DND-41 (cell line): Measurements from ENCODE around the gene CENPO.

ENCODE experiments used
- ATAC-seq: fragments of 200-7000 bp; cut with Tn5 transposase; 3 replicates; pipeline ENCODE4 v1.9.1; 2021; ENCODE audit warnings: low read depth; ENCODE audit not compliant: insufficient read depth
- DNase-seq: peaks from one replicate; pipeline ENCODE4 v3.0.0-alpha.2; 2020
- H2AFZ ChIP-seq: 2 replicates; pipeline ENCODE4 v1.6.0; 2012; ENCODE audit warnings: low read depth, low read length
- H3K27ac ChIP-seq: 2 replicates; pipeline ENCODE4 v1.5.1; 2012; ENCODE audit warnings: low read length, inconsistent platforms
- H3K27me3 ChIP-seq: fragments of 200-600 bp; sonication (generic); 2 replicates; pipeline ENCODE4 v1.6.0; 2012; ENCODE audit warnings: low read length, mild to moderate bottlenecking, inconsistent platforms; ENCODE audit not compliant: insufficient read depth, poor library complexity
- H3K36me3 ChIP-seq: 2 replicates; pipeline ENCODE4 v1.5.1; 2012; ENCODE audit warnings: low read length, inconsistent platforms; ENCODE audit not compliant: insufficient read depth
- H3K4me1 ChIP-seq: 2 replicates; pipeline ENCODE4 v1.5.1; 2012; ENCODE audit warnings: mild to moderate bottlenecking, low read length; ENCODE audit not compliant: insufficient read depth
- H3K4me2 ChIP-seq: 2 replicates; pipeline ENCODE4 v1.6.0; 2012; ENCODE audit warnings: mild to moderate bottlenecking, moderate library complexity, low read length, inconsistent platforms; ENCODE audit not compliant: insufficient read depth
- H3K4me3 ChIP-seq, 2 experiments: fragments of 200-600 bp in 1 of 2; shearing (Covaris generic) in 1 of 2; 2 replicates each; pipeline ENCODE4 v1.5.1; 2012 to 2016; ENCODE audit warnings: inconsistent platforms in 2 of 2, low read length in 2 of 2, mild to moderate bottlenecking in 2 of 2, low read depth in 1 of 2, moderate library complexity in 1 of 2
- H3K79me2 ChIP-seq: 2 replicates; pipeline ENCODE4 v1.6.0; 2012; ENCODE audit warnings: low read length, inconsistent platforms; ENCODE audit not compliant: insufficient read depth
- H3K9ac ChIP-seq: 2 replicates; pipeline ENCODE4 v1.6.0; 2012; ENCODE audit warnings: low read depth, mild to moderate bottlenecking, inconsistent platforms, low read length, moderate library complexity
- H3K9me3 ChIP-seq: 2 replicates; pipeline ENCODE4 v1.5.1; 2012; ENCODE audit warnings: low read length, moderate library complexity, mild to moderate bottlenecking, inconsistent platforms; ENCODE audit not compliant: insufficient read depth, severe bottlenecking
- H4K20me1 ChIP-seq: 2 replicates; pipeline ENCODE4 v1.6.0; 2012; ENCODE audit warnings: low read length; ENCODE audit not compliant: insufficient read depth
- EZH2 ChIP-seq: IDR thresholded peaks from 3 replicates; pipeline ENCODE4 v1.6.1; 2012; ENCODE audit warnings: borderline replicate concordance, low read depth, mild to moderate bottlenecking, moderate library complexity, low read length, inconsistent platforms; ENCODE audit not compliant: severe bottlenecking
- TF ChIP-seq, protein P1 (sequence below): IDR thresholded peaks from 2 replicates; pipeline ENCODE4 v1.5.1; 2012; ENCODE audit warnings: borderline replicate concordance, low read length, moderate library complexity, mild to moderate bottlenecking; ENCODE audit not compliant: poor library complexity, severe bottlenecking; ENCODE audit errors: extremely low read depth

CENPO gene, protein sequence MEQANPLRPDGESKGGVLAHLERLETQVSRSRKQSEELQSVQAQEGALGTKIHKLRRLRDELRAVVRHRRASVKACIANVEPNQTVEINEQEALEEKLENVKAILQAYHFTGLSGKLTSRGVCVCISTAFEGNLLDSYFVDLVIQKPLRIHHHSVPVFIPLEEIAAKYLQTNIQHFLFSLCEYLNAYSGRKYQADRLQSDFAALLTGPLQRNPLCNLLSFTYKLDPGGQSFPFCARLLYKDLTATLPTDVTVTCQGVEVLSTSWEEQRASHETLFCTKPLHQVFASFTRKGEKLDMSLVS

DNA sequence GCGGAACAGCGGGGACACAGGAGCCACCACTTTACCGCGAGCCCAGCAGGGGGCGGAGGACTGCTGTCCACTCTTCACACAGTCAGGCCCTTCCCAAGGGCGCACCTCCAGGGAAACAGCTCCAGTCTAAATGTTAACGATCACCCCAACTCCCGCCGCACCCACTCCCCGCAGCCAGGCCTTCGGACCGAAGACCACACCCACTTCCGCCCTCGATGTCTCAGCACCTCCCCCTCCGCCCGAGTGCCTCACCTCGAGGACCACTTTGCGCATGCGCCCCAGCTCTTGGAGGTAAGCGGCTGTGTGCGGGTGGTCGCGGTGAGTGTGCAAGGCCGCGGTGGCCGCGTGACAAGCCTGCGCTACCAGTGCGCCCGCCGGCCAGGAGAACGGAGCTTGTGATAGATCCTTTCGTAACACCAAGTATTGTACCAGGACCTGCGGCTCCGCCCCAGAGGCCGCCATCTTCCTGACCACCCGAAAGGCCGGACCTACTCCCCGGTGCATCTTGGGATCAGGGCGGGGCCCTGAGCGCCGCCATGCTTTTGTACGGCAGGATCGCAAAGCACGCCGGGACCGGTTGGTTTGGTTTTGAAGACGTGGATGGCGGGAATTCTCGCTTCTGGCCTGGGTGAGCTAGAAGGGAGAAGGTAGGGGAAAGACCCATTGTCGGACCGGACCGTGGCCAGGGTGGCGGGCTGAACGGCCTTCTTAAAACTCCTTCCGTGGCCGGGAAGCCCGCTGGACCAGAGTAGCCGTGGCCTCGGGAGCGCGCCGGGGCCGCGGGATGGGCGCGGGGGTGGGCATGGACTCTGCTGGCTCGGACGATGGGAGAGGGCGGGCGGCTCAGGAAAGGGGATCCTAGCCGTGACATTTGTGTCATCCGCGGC, at the start of gene CENPO, which contains the start of gene PTRHD1:
Gene CENPO (plus strand): TSS at position 552 of the 887 bp plus-strand sequence. CDS start 495 bp downstream, outside the sequence.
Gene PTRHD1 (minus strand): TSS at position 518 of the 887 bp plus-strand sequence. CDS start 14 bp downstream, at position 504.
- peak within 1 kb of the TSS; percentile 59 to 97 for H3K4me3 ChIP-seq
- H3K27ac ChIP-seq: peak within 1 kb of the TSS; percentile 89
- ATAC-seq (peak; percentile 94), DNase-seq (peak; percentile 96)
- TF ChIP-seq, protein P1, sequence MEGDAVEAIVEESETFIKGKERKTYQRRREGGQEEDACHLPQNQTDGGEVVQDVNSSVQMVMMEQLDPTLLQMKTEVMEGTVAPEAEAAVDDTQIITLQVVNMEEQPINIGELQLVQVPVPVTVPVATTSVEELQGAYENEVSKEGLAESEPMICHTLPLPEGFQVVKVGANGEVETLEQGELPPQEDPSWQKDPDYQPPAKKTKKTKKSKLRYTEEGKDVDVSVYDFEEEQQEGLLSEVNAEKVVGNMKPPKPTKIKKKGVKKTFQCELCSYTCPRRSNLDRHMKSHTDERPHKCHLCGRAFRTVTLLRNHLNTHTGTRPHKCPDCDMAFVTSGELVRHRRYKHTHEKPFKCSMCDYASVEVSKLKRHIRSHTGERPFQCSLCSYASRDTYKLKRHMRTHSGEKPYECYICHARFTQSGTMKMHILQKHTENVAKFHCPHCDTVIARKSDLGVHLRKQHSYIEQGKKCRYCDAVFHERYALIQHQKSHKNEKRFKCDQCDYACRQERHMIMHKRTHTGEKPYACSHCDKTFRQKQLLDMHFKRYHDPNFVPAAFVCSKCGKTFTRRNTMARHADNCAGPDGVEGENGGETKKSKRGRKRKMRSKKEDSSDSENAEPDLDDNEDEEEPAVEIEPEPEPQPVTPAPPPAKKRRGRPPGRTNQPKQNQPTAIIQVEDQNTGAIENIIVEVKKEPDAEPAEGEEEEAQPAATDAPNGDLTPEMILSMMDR: peak; percentile 63
- no peak for TF ChIP-seq EZH2
- H3K9me3 ChIP-seq: no peaks in the 10 kb centered on the region
- H3K4me2 ChIP-seq: peak within 1 kb of the TSS; percentile 75
- H4K20me1 ChIP-seq: peaks cover 14% of the 10 kb centered on the region
- H3K79me2 ChIP-seq: peaks cover 55% of the 10 kb centered on the region
- H3K9ac ChIP-seq: peak within 1 kb of the TSS; percentile 88
- peak within 1 kb of the TSS; percentile 86 for H2AFZ ChIP-seq
- H3K36me3 ChIP-seq: peaks cover 40% of the 10 kb centered on the region
- H3K27me3 ChIP-seq: no peaks in the 10 kb centered on the region
- peaks cover 48% of the 10 kb centered on the region for H3K4me1 ChIP-seq

DNA sequence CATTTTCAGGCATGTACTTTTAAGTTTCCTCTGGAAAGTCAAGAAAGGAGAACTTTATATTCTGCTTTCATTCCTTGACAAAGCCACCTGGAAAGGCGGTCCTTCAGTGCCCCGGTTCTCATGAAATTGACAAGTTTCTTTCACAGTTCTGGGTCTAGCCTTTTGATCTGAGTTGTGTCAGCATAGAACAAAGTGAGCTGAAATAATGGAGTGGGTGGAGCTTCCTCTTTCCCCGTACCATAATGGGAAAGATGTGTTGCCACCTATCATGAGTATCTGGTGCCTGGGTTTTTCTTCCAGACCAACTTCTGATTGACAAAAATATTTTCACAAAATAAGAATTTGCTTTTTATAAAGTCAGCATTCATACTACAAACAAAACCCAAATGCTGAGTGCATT, 49.3 kb upstream of the CENPO start:
- H4K20me1 ChIP-seq: no peaks in the 10 kb centered on the region
- no peak overlapping the region for H3K4me2 ChIP-seq
- H3K9me3 ChIP-seq: no peaks in the 10 kb centered on the region
- H3K36me3 ChIP-seq: peaks cover 26% of the 10 kb centered on the region
- DNase-seq (no peak), ATAC-seq (no peak)
- H3K4me1 ChIP-seq: no peaks in the 10 kb centered on the region
- H3K9ac ChIP-seq: no peak overlapping the region
- H2AFZ ChIP-seq: no peak overlapping the region
- no peaks in the 10 kb centered on the region for H3K27me3 ChIP-seq
- no peaks in the 10 kb centered on the region for H3K79me2 ChIP-seq
- H3K4me3 ChIP-seq: no peak overlapping the region
- TF ChIP-seq, protein P1: no peak
- TF ChIP-seq EZH2: no peak
- H3K27ac ChIP-seq: no peak overlapping the region

DNA sequence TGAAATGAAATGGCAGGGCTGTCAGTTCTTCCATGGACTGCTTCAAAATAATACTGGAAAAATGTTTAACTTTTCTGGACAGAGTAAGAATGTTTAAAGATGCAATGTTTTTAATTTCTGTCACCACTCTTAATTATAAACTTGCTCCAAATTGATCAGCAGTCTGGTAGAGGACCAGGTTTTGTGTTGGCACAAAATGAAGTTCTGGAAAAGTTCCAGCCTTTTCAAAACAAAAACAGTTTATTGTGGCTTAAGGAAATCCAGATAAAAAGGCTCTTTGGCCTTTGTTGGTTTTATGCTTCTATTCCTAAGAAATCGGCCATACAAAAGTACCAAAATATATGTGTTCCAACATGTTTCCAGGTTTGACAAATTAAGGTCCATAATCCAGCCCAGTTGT, 48.9 kb upstream of the CENPO start:
- Histone ChIP-seq H2AFZ (no peak overlapping the region), H3K9me3 (no peaks in the 10 kb centered on the region), H3K36me3 (peaks cover 26% of the 10 kb centered on the region), H3K27me3 (no peaks in the 10 kb centered on the region), H3K4me3 (no peak overlapping the region), H3K4me2 (no peak overlapping the region), H3K79me2 (no peaks in the 10 kb centered on the region), H3K4me1 (no peaks in the 10 kb centered on the region), H4K20me1 (no peaks in the 10 kb centered on the region), H3K9ac (no peak overlapping the region), H3K27ac (no peak overlapping the region)
- DNase-seq: no peak
- TF ChIP-seq EZH2: no peak
- TF ChIP-seq, protein P1: no peak
- ATAC-seq: no peak
